Trophoblast cell (in vitro differentiated cells and primary cell): ENCODE measurements around the gene TAMM41.

Experiments
- DNase-seq, 2 donors: peaks; one replicate each; pipeline ENCODE4 v3.0.0-alpha.2; 2016
- H2AFZ ChIP-seq: 2 replicates; pipeline ENCODE4 v1.6.1; 2013; ENCODE audit warnings: low read length, moderate library complexity, mild to moderate bottlenecking; ENCODE audit not compliant: insufficient read depth, poor library complexity
- H2AK5ac ChIP-seq: 2 replicates; pipeline ENCODE4 v1.6.1; 2013; ENCODE audit warnings: mild to moderate bottlenecking, low read length
- H2BK120ac ChIP-seq: 2 replicates; pipeline ENCODE4 v1.6.1; 2013; ENCODE audit warnings: low read length, mild to moderate bottlenecking, moderate library complexity; ENCODE audit not compliant: insufficient read depth, poor library complexity
- H2BK12ac ChIP-seq: 2 replicates; pipeline ENCODE4 v1.6.1; 2013; ENCODE audit warnings: mild to moderate bottlenecking, low read length, moderate library complexity
- H2BK5ac ChIP-seq: 2 replicates; pipeline ENCODE4 v1.6.1; 2013; ENCODE audit warnings: low read length, low read depth, moderate library complexity, mild to moderate bottlenecking; ENCODE audit not compliant: poor library complexity
- H3K14ac ChIP-seq: 2 replicates; pipeline ENCODE4 v1.6.1; 2013; ENCODE audit warnings: mild to moderate bottlenecking, low read length
- H3K18ac ChIP-seq: 2 replicates; pipeline ENCODE4 v1.6.1; 2013; ENCODE audit warnings: mild to moderate bottlenecking, low read length
- H3K23ac ChIP-seq: 2 replicates; pipeline ENCODE4 v1.6.1; 2013; ENCODE audit warnings: low read length
- H3K27ac ChIP-seq: 2 replicates; pipeline ENCODE4 v1.5.1; 2013; ENCODE audit warnings: low read depth, mild to moderate bottlenecking, inconsistent platforms, low read length, moderate library complexity
- H3K27me3 ChIP-seq: 2 replicates; pipeline ENCODE4 v1.6.1; 2013; ENCODE audit warnings: inconsistent platforms, mild to moderate bottlenecking, low read length, moderate library complexity; ENCODE audit not compliant: insufficient read depth
- H3K36me3 ChIP-seq, 2 experiments: 1 replicate in 1 of 2; 2 replicates in 1 of 2; pipeline ENCODE4 v1.6.1; 2013; ENCODE audit warnings: low read length in 2 of 2, mild to moderate bottlenecking in 2 of 2, moderate library complexity in 1 of 2; ENCODE audit not compliant: insufficient read depth in 2 of 2, control insufficient read depth in 1 of 2
- H3K4ac ChIP-seq: 2 replicates; pipeline ENCODE4 v1.6.1; 2013; ENCODE audit warnings: low read depth, mild to moderate bottlenecking, low read length, moderate library complexity
- H3K4me1 ChIP-seq, 2 experiments: 1 replicate in 1 of 2; 2 replicates in 1 of 2; pipeline ENCODE4 v1.6.1; 2013; ENCODE audit warnings: low read length in 2 of 2, mild to moderate bottlenecking in 2 of 2, moderate library complexity in 1 of 2; ENCODE audit not compliant: insufficient read depth in 2 of 2, control insufficient read depth in 1 of 2
- H3K4me2 ChIP-seq: 2 replicates; pipeline ENCODE4 v1.6.1; 2013; ENCODE audit warnings: inconsistent platforms, mild to moderate bottlenecking, low read length, moderate library complexity
- H3K4me3 ChIP-seq: 2 replicates; pipeline ENCODE4 v1.5.1; 2013; ENCODE audit warnings: mild to moderate bottlenecking, low read depth, low read length, inconsistent platforms
- H3K79me1 ChIP-seq: one replicate; pipeline ENCODE4 v1.6.1; 2013; ENCODE audit warnings: low read length
- H3K79me2 ChIP-seq: 2 replicates; pipeline ENCODE4 v1.6.1; 2013; ENCODE audit warnings: low read length, mild to moderate bottlenecking; ENCODE audit not compliant: control insufficient read depth, insufficient read depth, poor library complexity
- H3K9ac ChIP-seq: 2 replicates; pipeline ENCODE4 v1.6.1; 2013; ENCODE audit warnings: mild to moderate bottlenecking, low read length
- H3K9me3 ChIP-seq: 2 replicates; pipeline ENCODE4 v1.6.1; 2013; ENCODE audit warnings: low read depth, mild to moderate bottlenecking, control low read depth, inconsistent platforms, low read length; ENCODE audit not compliant: insufficient read depth
- H4K12ac ChIP-seq: 2 replicates; pipeline ENCODE4 v1.6.1; 2013; ENCODE audit warnings: low read depth, mild to moderate bottlenecking, low read length, moderate library complexity
- H4K8ac ChIP-seq: 2 replicates; pipeline ENCODE4 v1.6.1; 2013; ENCODE audit warnings: low read depth, mild to moderate bottlenecking, low read length, moderate library complexity
- H4K91ac ChIP-seq: one replicate; pipeline ENCODE4 v1.6.1; 2013; ENCODE audit warnings: low read depth, mild to moderate bottlenecking, low read length, moderate library complexity
- WGBS: extraction: QIAGEN DNeasy Blood & Tissue Kit; methylation state at CpG from one replicate; pipeline ENCODE4 v1.1.7; 2013; ENCODE audit warnings: missing lambda C conversion rate; ENCODE audit not compliant: insufficient read length, insufficient coverage; ENCODE audit errors: extremely low coverage; 5-methylcytosine and 5-hydroxymethylcytosine counted together

TAMM41 gene

DNA sequence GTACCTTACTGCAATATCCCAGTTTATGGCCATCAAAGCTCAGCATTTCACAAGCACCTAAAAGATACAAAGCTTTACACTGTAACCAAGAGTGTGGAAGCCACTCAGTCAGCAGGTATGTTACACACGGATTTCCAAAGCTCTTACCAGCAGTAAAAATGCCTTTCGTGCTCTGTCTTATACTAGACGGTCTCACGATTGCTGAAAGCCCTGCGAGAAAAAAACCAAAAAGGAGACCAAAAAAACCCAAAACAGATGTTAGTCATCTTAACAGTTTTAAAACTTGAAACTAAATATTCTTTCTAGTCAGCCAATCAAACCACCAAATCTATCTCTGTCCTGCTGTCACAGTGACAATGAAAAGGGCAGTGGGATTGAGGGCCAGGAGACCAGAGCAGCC lies 39.0 kb downstream of the TAMM41 start:
- H3K9me3 ChIP-seq: peaks cover 2% of the 10 kb centered on the region

GRCh38 chr3:11805716-11806115 lies 41.0 kb downstream of the TAMM41 start:
- H3K79me1 ChIP-seq: no peaks in the 10 kb centered on the region
- no peak overlapping the region for H2BK12ac ChIP-seq
- H3K9me3 ChIP-seq: peaks cover 2% of the 10 kb centered on the region
- no peak overlapping the region for H3K4me2 ChIP-seq
- H2BK5ac ChIP-seq: no peak overlapping the region
- H3K23ac ChIP-seq: no peak overlapping the region
- H3K4me1 ChIP-seq: no peaks in the 10 kb centered on the region
- H3K79me2 ChIP-seq: no peaks in the 10 kb centered on the region
- H2AFZ ChIP-seq: no peak overlapping the region
- peaks cover 14 to 17% of the 10 kb centered on the region in 2 experiments for H3K36me3 ChIP-seq
- no peak overlapping the region for H4K91ac ChIP-seq
- no CpG with 5 or more reads among the region's 7 CpGs for WGBS
- H4K12ac ChIP-seq: no peak overlapping the region
- no peaks in the 10 kb centered on the region for H3K27me3 ChIP-seq
- H2BK120ac ChIP-seq: no peak overlapping the region
- no peak overlapping the region for H3K4me3 ChIP-seq
- H3K27ac ChIP-seq: no peak overlapping the region
- H2AK5ac ChIP-seq: no peak overlapping the region
- no peak for DNase-seq
- no peak overlapping the region for H3K9ac ChIP-seq
- no peak overlapping the region for H3K14ac ChIP-seq
- no peak overlapping the region for H4K8ac ChIP-seq
- H3K18ac ChIP-seq: no peak overlapping the region
- H3K4ac ChIP-seq: no peak overlapping the region

More for the DNA sequence above, 39.0 kb downstream of the TAMM41 start:
- no peak overlapping the region for H2BK120ac ChIP-seq
- no peak overlapping the region for H3K4ac ChIP-seq
- no peak overlapping the region for H3K4me3 ChIP-seq
- no peak overlapping the region for H3K14ac ChIP-seq
- peaks cover 16 to 17% of the 10 kb centered on the region in 2 experiments for H3K36me3 ChIP-seq
- H3K27ac ChIP-seq: no peak overlapping the region
- H4K8ac ChIP-seq: no peak overlapping the region
- H2AFZ ChIP-seq: no peak overlapping the region
- H4K12ac ChIP-seq: no peak overlapping the region
- peak; percentile 66 to 91 for DNase-seq
- no peak overlapping the region for H4K91ac ChIP-seq
- H3K79me2 ChIP-seq: no peaks in the 10 kb centered on the region
- H3K18ac ChIP-seq: no peak overlapping the region
- H3K4me1 ChIP-seq: no peaks in the 10 kb centered on the region
- H3K9ac ChIP-seq: no peak overlapping the region
- no peak overlapping the region for H2BK12ac ChIP-seq
- no peak overlapping the region for H2BK5ac ChIP-seq
- no peak overlapping the region for H3K4me2 ChIP-seq
- no peak overlapping the region for H2AK5ac ChIP-seq
- no CpG with 5 or more reads among the region's 5 CpGs for WGBS
- H3K23ac ChIP-seq: no peak overlapping the region
- no peaks in the 10 kb centered on the region for H3K79me1 ChIP-seq
- no peaks in the 10 kb centered on the region for H3K27me3 ChIP-seq

DNA sequence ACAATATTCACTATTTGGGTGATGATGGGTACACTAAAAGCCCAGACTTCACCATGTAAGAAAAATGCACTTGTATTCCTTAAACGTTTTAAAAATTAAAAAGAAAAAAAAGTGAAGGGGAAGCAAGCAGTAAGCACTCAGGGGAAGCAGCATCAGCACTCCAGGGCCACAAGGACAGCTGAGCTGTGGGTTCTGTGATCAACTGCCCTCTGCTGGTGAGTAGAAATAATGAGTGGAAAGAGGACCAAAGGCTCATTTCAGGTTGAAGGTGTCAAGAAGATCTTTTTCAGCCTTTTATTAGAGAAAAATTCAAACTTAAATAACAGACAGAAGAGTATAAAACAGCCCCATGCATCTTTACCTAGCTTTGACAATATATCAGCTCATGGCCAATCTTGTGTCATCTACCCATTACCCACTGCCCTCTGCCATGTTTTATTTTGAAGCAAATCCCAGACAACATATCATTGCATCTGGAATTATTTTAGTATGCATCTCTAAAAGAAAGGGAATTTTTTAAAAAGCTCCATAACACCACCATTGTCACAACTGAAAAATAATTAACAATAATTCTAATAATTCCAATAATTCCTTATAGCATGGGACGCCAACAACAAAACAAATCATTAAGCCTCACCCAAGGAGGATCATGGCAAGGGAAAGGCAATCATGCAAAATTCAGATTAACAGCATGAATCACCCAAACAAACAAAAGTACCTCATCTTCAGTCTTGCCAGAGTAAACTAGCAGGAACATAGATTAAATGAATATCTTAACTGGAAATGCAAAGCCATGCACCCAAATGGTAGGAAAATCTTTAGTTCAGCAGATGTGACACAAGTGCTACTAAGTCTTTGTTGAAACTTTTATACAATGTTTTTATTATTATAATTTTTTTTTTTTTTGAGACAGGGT lies 42.5 kb downstream of the TAMM41 start:
- H3K9ac ChIP-seq: no peak overlapping the region
- H3K4me3 ChIP-seq: no peak overlapping the region
- H4K12ac ChIP-seq: no peak overlapping the region
- no peak overlapping the region for H4K8ac ChIP-seq
- no peak overlapping the region for H3K4ac ChIP-seq
- no peak overlapping the region for H3K4me2 ChIP-seq
- WGBS: no CpG with 5 or more reads among the region's 2 CpGs
- no peak overlapping the region for H2BK120ac ChIP-seq
- no peaks in the 10 kb centered on the region for H3K79me2 ChIP-seq
- peaks cover 2% of the 10 kb centered on the region for H3K9me3 ChIP-seq
- no peak overlapping the region for H2AK5ac ChIP-seq
- H3K14ac ChIP-seq: no peak overlapping the region
- no peak overlapping the region for H3K18ac ChIP-seq
- H3K27me3 ChIP-seq: no peaks in the 10 kb centered on the region
- H3K36me3 ChIP-seq: peaks cover 14 to 17% of the 10 kb centered on the region in 2 experiments
- H4K91ac ChIP-seq: no peak overlapping the region
- peaks cover 0 to 2% of the 10 kb centered on the region in 2 experiments for H3K4me1 ChIP-seq
- peak; percentile 38 to 76 for DNase-seq
- no peak overlapping the region for H3K23ac ChIP-seq
- no peak overlapping the region for H2BK12ac ChIP-seq
- H2AFZ ChIP-seq: no peak overlapping the region
- no peak overlapping the region for H2BK5ac ChIP-seq
- no peak overlapping the region for H3K27ac ChIP-seq
- H3K79me1 ChIP-seq: no peaks in the 10 kb centered on the region

GRCh38 chr3:11799791-11800190 lies 46.9 kb downstream of the TAMM41 start:
- H2BK12ac ChIP-seq: no peak overlapping the region
- H2AK5ac ChIP-seq: no peak overlapping the region
- WGBS: no CpG with 5 or more reads among the region's 1 CpG

More at GRCh38 chr3:11799791-11800190, 46.9 kb downstream of the TAMM41 start:
- no peak overlapping the region for H3K27ac ChIP-seq
- no peak overlapping the region for H2BK120ac ChIP-seq
- peaks cover 2% of the 10 kb centered on the region for H3K9me3 ChIP-seq
- no peak overlapping the region for H4K8ac ChIP-seq
- no peaks in the 10 kb centered on the region for H3K79me1 ChIP-seq
- no peak overlapping the region for H3K4me3 ChIP-seq
- H3K18ac ChIP-seq: no peak overlapping the region
- no peak overlapping the region for H3K9ac ChIP-seq
- H4K91ac ChIP-seq: no peak overlapping the region
- H3K27me3 ChIP-seq: no peaks in the 10 kb centered on the region
- H3K23ac ChIP-seq: no peak overlapping the region
- H3K4me2 ChIP-seq: no peak overlapping the region
- no peak overlapping the region for H2BK5ac ChIP-seq
- H3K36me3 ChIP-seq: peaks cover 0 to 9% of the 10 kb centered on the region in 2 experiments
- no peak for DNase-seq
- H2AFZ ChIP-seq: no peak overlapping the region
- no peaks in the 10 kb centered on the region for H3K79me2 ChIP-seq
- peaks cover 0 to 2% of the 10 kb centered on the region in 2 experiments for H3K4me1 ChIP-seq
- H3K4ac ChIP-seq: no peak overlapping the region
- H3K14ac ChIP-seq: no peak overlapping the region
- no peak overlapping the region for H4K12ac ChIP-seq
